SHP77 treated with DMSO at 0.1 percent for 48 hours (cell line): ENCODE results near the gene PTPRD.

Experiments
- DNase-seq: peaks from one replicate; lab custom pipeline; 2025; lab: John Stamatoyannopoulos, UW

Gene PTPRD

DNA sequence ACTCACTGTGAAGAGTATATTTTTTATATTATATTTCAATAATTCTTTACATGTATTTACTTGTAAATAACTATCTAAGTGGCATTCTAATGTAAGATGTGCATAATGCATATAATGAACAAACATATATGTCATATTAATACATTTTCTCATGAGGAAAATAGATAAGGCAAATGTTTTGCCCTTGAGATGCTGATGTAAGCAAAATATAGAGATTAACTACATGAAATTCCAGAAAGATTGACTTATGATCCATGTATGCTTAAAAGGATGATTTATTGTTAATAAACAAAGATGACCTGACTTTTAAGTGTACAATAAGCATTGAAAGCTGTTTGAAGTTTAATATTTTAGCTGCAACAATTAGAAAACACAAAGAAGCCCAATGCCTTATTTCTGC is 559.9 kb downstream of the PTPRD start:
- no peak for DNase-seq

DNA sequence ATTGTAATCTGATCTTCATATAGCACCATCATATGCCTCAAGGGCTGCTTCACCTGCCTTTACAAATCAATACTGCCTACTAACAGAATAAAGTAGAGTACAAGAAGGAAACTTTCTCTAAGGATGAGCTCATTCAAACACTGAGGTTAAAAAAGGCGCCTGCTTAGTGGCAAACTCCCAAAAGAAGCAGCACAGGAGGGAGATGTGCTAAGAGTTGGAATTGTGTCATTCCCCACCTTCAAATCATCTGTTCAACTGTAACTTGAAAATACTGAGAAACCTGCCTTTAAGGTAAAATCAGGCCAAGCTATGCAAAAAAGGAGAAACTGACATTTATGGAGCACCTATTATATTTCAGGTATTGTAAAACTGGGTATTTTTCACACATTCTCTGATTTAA is 560.6 kb downstream of the PTPRD start:
- DNase-seq, result no peak

DNA sequence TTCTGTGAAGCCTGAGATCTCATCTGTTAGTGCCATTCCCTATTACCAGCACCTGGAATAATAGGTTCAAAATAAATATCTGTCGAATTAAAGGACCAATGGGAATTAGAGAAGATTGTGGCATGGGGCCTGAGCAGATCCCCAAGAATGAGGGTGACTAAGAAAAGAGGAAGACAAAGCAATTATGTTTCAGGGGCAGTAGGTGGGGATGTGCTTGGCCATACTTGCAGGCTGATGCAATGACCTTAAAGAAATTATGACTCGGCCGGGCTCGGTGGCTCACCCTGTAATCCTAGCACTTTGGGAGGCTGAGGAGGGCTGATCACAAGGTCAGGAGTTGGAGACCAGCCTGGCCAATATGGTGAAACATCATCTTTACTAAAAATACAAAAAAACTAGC is 562.8 kb downstream of the PTPRD start:
- no peak for DNase-seq

DNA sequence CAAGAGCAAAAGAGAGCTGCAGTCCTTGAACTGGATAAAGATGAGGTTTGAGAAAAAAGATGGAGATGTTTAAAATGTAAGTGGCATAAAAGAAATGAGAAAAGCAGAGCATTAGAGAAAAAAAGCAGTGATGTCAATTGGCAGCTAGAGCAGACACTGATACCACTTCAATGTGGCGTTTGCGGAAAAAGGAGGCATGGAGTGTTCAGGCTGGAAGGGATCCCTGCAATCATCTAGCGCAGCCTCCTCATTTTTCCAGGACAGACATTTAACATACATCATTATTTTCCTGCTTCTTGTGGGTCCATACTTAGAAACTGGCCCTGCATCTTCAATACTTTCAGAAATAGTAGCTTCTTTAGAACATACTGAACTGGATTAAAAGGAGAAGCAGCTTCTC is 563.8 kb downstream of the PTPRD start:
- DNase-seq, result no peak

DNA sequence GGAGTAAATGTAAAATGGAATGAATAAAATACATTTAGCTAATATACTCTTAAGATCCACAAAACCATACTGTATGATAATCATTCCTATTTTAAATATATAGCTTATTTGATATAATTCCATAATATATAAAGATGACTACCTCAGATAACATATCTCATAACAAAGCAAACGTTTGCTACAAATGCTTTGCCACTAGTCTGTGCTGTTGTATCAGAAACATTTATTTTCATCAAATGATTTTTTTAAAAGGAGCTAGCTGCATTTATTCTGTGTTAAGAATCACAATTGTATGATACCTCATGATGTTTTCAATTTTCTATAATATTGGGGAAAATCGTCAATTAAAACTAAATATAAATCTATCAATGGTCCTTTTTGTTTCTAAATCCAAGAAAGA is 567.2 kb downstream of the PTPRD start:
- no peak for DNase-seq

DNA sequence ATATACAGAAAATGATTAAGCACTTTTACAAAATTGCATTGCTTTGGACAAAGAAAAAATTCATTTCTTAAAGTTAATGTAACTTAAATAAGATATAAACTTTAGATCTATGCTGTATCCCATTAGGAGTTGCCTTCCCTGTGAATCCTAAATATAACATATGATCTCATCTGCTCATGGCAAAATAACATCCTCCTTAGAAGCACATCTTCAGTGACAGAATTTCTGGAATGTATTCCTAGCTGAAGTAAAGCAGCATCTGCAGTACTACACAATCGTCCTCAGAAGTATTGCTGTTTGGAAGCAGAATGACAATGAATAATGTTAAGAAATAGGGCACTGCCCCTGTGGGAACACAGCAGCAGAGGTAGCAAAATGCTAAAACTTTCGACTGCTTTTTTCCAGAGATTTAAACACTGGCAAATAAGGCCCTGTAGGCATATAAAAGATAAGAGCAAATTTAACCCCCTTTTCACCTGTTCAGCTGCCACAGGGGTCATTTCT is 571.0 kb downstream of the PTPRD start:
- no peak for DNase-seq

DNA sequence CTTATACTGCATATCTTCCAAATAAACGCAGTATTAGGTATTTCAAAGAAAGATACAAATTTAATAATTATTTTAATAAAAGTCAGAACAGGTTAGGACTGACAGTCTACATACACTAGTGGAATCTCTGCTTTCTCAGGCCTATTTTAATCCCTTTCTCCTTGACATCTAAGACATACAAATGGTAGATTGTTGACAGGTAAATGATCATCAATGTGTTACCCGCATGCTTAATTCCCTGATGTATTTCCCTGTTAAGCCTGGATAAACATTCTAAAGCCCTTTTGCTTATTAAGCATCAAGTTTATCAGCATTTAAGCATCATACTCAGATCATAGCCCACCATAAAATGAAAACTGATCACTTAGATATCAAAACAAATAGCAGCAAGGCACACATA is 576.7 kb downstream of the PTPRD start:
- no peak for DNase-seq

DNA sequence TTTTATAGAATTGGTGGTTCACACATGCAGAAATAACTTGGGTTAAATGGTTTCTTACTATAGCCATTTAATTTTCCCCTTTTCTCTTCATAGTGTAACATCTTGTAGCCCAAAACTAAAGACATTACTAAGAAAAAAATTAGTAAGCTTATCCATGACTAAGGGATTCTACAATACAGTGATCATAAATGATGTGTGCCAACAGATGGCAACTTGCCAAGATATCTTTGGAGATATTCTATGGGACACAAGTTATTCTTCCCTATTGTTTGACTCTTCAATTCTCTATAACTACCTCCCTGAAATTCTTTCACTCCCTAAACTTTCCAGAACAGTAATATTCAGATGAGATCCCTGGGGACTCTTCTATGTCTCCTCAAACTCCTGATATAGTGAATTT is 580.6 kb downstream of the PTPRD start:
- DNase-seq, result no peak

DNA sequence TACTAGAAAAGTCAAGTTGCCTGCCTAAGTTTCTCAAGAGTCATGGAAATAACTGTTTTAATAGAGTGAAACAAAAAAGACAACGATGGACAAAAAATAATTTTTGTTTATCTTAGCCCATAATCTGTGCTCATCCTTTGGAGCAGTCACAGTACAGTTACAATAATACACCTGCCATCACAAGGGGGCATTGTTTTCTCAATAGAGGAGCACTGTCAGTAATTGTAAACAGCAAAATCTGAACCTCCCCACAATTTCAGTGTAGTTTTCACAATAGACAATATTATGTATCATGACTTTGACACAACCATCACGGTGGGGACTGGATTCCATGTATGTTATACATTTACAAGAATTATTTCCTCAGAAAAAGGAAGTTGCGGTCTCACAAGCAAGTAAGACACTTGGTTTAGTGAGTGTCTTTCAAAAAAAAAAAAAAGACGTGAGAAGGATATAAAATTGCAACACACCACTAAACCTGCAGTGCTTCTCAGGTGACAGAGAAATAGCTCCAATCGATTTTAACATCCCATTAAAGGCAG is 586.3 kb downstream of the PTPRD start:
- DNase-seq, result no peak

DNA sequence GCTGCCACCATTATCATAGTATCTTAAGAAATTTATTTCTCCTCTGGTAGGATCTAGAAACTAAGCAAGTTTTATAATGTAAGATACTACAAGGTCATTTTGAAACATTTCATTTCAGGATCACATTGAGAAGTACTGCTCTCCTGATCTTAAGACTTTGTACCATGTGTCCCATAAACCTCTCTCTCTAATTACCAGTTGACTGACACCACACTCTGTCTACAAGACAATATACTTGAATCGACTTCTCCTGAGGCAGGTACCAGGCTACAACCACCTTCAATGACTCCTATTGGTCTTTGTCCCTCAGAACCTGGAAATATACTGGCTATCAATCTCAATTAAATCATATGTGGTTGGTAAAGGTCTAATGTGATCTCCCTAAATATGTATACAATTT is 597.0 kb downstream of the PTPRD start:
- no peak for DNase-seq

DNA sequence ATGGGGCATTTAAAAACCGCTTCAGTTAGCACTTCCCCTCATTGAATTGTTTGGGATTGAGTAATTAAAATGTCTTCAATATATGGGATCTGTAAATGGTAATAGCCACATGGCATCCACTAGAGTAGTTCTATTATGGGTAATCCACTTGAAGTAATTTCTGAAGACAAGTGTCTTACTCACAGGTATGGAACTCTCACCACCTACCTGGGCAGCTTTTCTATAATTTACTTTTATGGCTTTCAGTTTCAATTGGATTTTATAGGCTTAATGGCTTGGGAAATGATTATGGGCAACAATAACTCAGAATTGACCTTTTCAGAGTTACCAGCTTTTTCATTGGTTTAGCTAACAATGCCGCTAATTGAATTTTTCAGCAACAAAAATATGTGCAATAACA is 597.9 kb downstream of the PTPRD start:
- DNase-seq, result no peak

DNA sequence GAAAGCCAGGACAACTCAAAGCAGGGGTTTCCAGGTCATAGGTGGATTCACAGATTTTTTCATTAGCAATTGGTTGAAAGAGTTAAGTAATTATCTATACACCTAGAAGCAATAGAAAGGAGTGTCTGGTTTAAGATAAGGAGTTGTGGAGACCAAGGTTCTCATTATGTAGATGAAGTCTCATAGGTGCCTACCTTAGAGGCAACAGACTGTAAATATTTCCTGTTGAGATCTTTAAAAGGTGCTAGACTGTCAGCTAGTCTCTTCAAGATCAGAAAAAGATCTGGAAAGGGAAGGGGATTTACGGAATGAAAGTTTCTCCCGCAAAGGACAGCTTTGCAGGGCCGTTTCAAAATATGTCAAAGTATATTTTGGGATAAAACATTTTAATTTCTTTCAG is 603.4 kb downstream of the PTPRD start:
- DNase-seq, result no peak

DNA sequence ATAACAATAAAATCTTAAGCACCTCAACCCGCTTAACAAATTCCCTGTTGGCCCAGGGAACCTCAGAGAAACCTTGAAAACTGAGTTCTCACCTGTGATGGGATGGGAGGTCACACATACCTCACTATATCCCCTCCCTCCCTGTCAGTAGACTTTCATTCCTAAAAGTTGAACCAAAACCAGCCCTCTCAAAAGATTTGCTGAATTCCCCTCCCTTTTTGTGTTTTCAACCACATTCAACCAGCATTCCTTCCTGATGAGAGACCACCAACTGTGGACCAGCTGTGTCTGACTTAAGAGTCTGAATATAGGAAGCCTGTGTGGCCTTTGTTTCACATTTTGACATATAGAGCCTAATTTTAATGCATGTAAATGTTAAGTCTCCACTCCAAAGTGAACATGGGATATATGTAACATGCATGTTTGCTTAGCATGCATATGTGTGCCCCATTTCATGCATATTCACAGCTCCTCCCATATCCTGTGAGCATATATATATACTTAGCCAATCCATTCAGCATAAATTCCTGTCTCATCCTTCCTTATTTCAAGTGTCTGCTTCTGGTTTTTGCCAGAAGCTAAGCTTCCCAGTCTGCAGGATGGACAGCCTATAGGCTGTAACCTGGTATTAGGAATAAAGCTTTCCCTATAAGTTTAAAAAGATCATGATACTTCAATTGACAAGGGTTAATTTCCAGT is 604.6 kb downstream of the PTPRD start:
- DNase-seq, result no peak

DNA sequence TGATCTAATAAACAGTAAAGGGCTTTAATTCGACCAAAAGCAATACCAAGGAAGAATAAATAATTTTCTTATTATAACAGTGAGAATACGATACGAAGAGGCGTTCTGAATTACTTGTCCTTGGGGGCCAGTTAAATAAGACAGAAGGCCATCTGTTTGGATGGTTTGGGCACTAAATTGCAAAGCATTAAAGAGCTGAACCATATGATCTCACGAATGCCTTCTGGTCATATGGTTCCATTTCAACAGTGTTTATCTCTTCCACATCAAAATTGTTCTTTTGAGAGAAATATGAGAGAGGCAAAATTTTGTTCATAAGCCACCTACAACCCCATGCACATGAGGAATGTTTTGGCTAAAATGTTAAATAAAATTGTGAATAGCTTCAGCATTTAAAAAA is 605.4 kb downstream of the PTPRD start:
- no peak for DNase-seq

DNA sequence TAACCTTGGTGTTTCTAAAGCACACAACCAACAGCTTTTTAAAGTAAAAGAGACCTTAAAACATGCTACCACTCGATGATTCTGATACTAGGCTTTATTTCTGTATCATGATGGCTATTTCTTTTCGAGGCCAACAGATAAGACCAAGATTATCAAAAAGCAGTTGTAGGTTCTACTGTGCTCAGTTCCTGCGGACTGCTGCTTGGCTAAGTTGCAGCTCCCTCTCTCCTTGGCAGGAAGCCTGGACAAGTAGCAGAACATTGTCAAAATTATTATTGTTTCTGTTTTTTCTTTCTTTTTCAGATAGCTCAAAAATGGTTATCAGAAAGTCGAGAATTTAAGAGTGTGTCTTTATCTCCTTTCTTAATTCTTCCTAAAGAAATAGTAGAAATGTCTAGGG is 607.6 kb downstream of the PTPRD start:
- no peak for DNase-seq

DNA sequence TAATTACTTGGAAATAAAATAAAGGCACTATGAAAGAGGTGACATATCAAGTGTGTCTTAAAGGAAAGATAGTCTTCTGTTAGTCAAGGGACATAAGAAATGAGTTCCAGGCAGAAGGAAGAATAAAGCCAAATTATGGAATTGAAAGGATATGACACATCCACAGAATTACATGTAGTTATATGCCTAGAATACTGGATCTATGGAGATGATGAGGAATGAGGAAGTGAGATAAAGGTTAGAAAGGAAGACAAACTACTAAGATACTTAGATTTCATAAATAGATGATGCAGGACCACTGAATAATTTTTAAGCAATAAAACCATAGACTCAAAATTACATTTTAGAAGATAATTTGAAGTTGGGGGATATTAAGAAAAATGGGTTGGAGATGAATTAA is 609.8 kb downstream of the PTPRD start:
- no peak for DNase-seq

DNA sequence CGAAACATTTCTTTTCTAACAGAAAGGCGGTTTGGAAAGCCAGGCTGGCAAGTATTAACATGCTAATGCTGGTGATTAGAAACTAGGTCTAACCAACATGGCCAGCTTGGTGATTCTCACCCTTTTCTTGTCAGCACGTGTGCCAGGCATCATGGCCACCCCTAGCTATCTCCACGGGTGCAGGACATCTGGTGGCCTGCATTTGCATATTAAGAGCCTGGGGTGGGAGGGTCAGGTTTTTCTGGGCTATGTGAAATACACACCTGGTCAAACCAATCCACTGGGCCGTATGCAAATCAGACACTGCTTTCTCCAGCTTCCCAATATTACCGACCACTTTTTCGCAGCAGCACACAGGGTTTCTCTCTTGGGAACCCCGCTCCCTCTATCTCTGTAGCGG is 612.1 kb downstream of the PTPRD start:
- DNase-seq, result no peak

DNA sequence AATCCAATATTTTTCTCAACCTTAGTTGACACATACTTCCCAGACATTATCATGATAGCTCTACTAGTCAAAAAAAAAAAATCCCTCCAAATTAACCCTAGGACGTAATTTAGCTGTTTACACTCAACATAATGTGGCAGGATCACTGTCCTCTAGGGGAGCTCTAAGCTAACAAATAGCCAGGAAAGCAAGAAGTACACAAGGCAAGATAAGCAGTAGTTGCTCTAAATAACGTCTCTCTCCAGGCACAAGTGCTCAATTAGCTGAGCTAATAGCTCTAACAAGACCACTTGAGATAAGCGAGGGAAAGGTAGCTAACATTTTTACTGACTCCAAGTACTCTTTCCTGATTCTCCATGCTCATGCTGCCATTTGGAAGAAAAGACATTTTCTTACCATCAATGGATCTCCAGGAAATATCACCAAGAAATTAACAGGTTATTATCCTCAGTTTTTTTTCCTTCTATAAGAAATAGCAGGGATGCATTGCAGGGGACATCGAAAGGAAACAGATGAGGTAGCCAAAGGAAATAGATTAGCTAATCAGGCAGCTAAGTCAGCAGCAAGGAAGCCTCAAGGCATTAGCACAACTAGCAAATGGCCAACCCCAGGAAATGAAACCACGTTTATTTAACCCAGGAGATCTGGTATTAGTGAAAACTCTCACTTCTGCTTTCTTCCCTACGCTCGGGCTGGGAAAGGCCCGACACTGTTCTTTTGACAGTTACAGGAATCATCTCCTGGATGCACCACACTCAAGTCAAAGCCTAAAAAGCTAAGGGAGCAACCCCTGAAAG is 614.1 kb downstream of the PTPRD start:
- DNase-seq, result no peak

DNA sequence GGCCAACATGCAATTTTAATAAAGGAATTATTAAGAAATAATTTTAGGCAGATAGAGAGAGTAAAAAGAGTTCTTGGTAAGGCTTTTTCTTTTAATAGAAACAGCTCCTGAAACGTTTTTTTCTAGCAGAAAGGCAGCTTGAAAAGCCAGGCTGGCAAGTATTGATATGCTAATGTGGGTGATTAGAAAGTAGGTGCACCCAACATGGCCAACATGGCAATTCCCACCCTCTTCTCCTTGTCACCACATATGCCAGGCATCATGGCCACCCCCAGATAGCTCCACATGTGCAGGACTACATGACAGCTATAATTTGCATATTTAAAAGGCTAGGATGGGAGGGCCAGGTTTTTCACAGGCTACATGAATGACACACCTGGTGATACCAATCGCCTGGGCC is 615.2 kb downstream of the PTPRD start:
- no peak for DNase-seq

DNA sequence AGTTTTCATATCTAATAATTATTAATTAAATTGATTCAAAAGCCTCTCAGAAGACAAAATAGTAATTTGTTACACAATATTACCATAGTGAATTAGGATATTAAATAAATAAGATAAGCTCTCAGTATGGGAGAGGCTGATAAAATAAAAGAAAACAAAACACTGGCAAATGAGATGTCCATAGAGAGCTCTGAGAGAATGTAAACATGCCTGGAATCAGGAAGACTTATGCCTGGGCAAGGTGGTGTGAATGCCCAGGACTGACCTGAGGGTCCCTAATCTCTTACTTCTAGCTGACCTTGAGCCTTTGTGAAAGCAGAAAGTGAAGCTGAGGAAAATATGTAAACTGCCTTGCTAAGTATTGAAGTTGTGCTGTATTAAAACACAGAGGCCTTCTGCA is 616.5 kb downstream of the PTPRD start:
- DNase-seq, result no peak

DNA sequence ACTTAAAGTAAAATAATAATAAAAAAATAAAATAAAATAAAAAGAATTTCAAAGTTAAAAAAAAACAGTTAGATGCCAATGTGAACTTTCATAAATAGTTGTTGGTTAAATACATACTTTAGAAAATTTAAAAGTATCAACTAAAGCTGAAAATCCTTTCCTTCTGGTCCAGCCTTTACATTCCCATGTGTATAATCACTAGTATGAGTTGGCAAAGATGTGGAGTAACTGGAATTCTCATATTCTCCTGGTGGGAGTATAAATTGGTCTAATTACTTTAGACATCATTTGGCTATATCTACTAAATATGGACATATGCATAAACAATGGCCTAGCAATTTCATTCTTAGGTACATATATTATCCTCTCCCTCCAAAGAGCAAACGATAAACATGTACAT is 619.9 kb downstream of the PTPRD start:
- DNase-seq, result no peak

DNA sequence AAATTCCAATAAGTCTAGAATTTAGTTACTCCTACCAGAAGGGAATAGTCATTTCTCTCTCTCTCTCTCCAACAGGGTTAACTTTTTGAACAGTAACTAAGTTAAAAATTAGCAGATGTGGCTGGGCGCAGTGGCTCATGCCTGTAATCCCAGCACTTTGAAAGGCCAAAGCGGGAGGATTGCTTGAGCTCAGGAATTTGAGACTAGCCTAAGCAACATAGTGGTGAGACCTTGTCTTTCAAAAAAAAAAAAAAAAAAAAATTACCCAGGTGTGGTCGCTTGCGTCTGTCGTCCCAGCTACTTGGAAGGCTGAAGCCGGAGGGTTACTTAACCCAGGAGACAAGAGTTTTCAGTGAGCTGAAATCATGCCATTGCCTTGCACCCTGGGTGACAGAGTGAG is 639.7 kb downstream of the PTPRD start:
- DNase-seq, result no peak

DNA sequence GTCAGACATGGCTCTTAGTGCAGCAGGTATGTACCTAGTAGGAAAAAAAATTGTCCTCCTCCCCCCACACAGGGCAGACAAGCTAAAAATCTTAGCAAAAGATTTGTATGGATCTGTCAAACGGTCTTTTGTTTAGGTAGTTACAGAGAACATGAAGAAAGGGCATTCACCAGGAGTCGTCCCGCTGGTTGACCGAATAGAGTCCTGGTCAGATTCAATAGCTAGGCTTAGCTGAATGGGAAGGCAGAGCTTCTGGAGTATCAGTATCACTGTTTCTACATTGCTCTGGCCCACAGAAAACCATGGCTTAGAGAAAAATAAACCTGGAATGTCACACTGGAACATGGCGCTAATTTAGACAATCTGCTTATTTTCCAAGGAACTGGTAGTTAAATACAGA is 642.3 kb downstream of the PTPRD start:
- DNase-seq, result no peak
